ENCODE data around the gene CACNA1C.

CACNA1C gene

GRCh38 chr12:2231011-2231595 lies 178.3 kb downstream of the CACNA1C start:
- DNase-seq (ENCODE audit: low read depth in 3 of 3): no peak

GRCh38 chr12:2231956-2232355 lies 179.2 kb downstream of the CACNA1C start:
- no peak for DNase-seq (ENCODE audit: low read depth in 3 of 3)

- DNase-seq (ENCODE audit: low read depth in 3 of 3): no peak
Observed at GRCh38 chr12:2233034-2233433, 180.2 kb downstream of the CACNA1C start.

- no peak for DNase-seq (ENCODE audit: low read depth in 3 of 3)
Observed at GRCh38 chr12:2234091-2234490, 181.3 kb downstream of the CACNA1C start.

- DNase-seq (ENCODE audit: low read depth in 3 of 3): no peak
Observed at GRCh38 chr12:2234646-2235350, 182.0 kb downstream of the CACNA1C start.

GRCh38 chr12:2236506-2237294 lies 183.9 kb downstream of the CACNA1C start:
- DNase-seq (ENCODE audit: low read depth in 3 of 3): no peak

- DNase-seq (ENCODE audit: low read depth in 3 of 3): no peak
Observed at GRCh38 chr12:2238111-2238510, 185.3 kb downstream of the CACNA1C start.

- no peak for DNase-seq (ENCODE audit: low read depth in 3 of 3)
Observed at GRCh38 chr12:2239381-2239871, 186.6 kb downstream of the CACNA1C start.

GRCh38 chr12:2240390-2240789 lies 187.6 kb downstream of the CACNA1C start:
- no peak for DNase-seq (ENCODE audit: low read depth in 3 of 3)

GRCh38 chr12:2240984-2241383 lies 188.2 kb downstream of the CACNA1C start:
- no peak for DNase-seq (ENCODE audit: low read depth in 3 of 3)

GRCh38 chr12:2242216-2242615 lies 189.4 kb downstream of the CACNA1C start:
- DNase-seq (ENCODE audit: low read depth in 3 of 3): no peak

GRCh38 chr12:2242816-2243215 lies 190.0 kb downstream of the CACNA1C start:
- no peak for DNase-seq (ENCODE audit: low read depth in 3 of 3)

GRCh38 chr12:2243275-2243674 lies 190.5 kb downstream of the CACNA1C start:
- no peak for DNase-seq (ENCODE audit: low read depth in 3 of 3)

- DNase-seq (ENCODE audit: low read depth in 3 of 3): no peak
Observed at GRCh38 chr12:2244013-2244861, 191.4 kb downstream of the CACNA1C start.

GRCh38 chr12:2246358-2246757 lies 193.6 kb downstream of the CACNA1C start:
- no peak for DNase-seq (ENCODE audit: low read depth in 3 of 3)

- DNase-seq (ENCODE audit: low read depth in 3 of 3): no peak
Observed at GRCh38 chr12:2247120-2247519, 194.3 kb downstream of the CACNA1C start.

GRCh38 chr12:2247596-2247995 lies 194.8 kb downstream of the CACNA1C start:
- no peak for DNase-seq (ENCODE audit: low read depth in 3 of 3)

- no peak for DNase-seq (ENCODE audit: low read depth in 3 of 3)
Observed at GRCh38 chr12:2248087-2248900, 195.5 kb downstream of the CACNA1C start.

- DNase-seq (ENCODE audit: low read depth in 3 of 3): no peak
Observed at GRCh38 chr12:2248901-2249381, 196.2 kb downstream of the CACNA1C start.

- DNase-seq (ENCODE audit: low read depth in 3 of 3): no peak
Observed at GRCh38 chr12:2250797-2251196, 198.0 kb downstream of the CACNA1C start.
